ENCODE measurements around the gene DOCK9. TPM values are rescaled to one million over a fixed set of nuclear protein-coding genes. Genes with fewer than 3 reads are reported as not detected.

The DOCK9 gene
- polyA plus RNA-seq, 4 donors: 53.0 to 71.7 (median 58.7) TPM

DNA sequence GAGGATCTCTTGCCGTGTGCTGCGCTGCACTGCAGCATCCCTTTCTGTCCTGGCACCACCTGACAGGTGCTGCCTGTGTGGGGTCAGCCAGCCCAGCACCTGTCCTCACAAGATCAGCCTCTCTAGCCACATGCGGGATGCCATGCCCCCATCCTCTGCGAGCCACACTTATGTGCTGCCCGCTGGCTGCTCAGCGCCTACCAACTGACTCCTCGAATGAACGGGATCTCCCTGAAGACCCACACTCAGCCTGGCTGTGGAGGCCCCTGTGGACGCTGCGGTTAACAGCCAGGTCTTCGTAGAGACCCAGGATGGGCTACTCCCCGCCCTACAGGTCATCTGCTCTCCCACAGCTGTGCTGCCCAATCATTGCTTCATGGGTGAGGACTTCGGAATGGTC is 106.1 kb downstream of the DOCK9 start:
- no peak for DNase-seq (ENCODE audit: low read depth in 4 of 4, low spot score in 2 of 4)

DNA sequence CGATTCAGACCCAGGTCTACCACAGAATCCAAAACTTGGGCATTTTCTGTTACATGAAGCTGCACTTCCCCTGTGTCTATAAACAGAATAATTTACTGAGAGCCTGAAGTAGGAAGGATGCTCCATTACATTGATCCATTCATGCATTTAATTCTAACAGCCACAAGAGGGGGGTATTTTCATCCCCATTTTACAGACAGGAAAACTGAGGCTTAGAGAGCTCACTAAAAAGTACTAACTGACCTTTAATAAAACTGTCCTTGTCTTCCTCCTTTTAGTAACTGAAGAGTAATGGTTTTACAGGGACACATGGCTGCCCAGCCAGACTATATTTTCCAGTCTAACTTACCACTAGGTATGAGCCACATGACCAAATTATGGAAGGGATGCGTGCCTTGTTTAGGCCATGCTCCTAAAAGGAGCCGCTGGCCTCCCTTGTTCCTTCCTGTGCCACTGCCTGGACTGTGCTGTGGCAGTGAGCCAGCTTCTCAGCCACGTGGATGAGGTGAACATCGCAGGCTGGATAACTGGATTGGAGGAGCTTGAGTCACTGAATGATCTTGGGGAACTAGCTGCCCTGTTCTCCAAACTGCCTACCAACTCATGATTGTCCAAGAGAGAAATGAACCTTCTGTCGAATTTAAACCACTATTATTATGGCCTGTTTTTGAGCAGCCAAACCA is 108.3 kb downstream of the DOCK9 start:
- DNase-seq (ENCODE audit: low read depth in 4 of 4, low spot score in 2 of 4): no peak

DNA sequence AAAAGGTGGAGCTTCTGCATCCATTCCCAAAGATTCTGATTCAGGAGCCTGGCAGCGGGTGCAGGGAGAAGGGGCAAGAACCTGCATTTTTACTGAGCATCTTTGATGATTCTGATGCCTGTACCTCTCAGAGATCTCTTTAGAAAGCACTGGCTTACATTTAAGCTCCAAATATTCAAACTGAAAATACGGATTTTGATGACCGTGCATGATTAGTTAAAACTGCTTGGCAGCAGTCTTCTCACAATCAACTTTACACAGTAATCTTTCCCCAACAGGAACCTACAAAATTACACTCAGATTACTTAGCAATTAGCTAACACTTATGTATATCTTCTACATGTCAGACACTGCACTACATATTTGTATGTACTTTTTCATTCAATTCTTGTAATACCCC is 108.9 kb downstream of the DOCK9 start:
- no peak for DNase-seq (ENCODE audit: low read depth in 4 of 4, low spot score in 2 of 4)

DNA sequence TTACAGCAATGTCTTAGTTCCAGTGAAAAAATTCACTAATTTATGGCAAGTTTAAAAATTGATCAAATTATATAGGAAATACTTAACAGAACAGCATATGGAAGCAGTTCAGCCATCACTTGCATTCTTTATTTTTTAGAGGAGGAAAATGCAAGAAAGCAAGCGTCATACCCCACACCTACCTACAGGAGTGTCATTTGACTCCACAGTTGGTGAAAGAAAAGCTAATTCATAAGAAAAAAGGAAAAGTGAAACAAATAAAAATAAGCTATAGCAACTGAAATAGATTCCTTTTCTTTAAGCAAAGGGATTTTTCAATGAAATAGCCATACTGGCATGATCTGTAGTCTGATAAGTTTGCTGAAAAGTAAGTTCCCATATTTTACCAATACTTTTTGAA is 111.0 kb downstream of the DOCK9 start:
- no peak for DNase-seq (ENCODE audit: low read depth in 4 of 4, low spot score in 2 of 4)

DNA sequence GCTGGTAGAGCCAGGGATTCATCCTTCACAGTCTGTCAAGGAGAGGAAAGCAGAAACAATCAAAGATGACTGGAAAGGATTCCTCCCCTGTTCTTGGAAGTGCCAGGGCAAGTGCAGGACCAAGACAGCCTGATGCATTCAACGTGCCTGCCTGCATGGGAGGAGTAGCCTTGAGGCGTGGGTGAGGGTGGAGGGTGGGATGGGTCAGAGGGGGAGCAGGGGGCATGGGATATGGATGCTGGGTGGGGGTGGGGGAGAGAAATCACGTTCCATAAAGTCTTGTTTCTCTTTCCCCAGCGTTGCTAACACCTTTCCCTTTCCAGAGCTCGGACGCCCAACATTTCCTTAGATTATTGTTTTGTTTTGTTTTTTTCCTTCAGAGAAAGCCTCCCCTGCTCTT is 117.4 kb downstream of the DOCK9 start:
- DNase-seq (ENCODE audit: low read depth in 4 of 4, low spot score in 2 of 4): no peak

DNA sequence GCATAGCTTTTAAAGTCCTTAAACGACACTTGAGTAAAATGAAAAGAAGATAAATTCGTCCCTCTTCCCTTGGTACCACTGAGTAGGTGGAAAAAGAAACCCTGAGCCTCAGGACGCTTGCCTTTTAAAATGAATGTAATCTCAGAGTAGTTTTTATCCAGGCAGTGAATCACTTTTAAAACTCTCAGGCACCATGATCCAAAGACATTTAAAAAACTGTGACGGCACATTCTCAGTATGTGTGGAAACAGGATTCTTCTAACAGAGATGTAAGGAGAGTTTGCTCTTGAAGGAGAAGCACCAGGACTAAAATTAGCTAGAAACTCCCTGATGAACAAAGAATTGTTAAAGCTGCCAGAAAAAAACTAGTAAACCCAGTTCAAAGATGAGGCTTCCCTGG is 119.7 kb downstream of the DOCK9 start:
- no peak for DNase-seq (ENCODE audit: low read depth in 4 of 4, low spot score in 2 of 4)

DNA sequence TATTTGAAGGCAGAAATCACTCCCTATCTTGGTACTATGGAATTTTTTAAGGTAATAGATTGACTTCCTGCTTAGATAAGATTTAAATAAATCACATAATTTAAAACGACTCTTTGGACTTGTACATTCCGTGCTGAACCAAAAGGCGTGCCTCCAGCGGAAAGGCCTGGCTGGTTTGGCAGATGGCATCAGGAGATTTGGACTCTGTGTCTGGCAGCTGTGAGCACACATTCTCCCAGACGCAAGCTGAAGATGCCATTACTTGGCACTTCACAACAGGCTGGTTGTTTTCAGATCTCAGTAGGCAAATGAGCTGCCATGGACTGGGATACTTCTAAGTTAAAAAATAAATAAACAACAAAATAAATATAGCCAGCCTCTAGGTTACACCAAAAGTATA is 120.9 kb downstream of the DOCK9 start:
- DNase-seq (ENCODE audit: low read depth in 4 of 4, low spot score in 2 of 4): no peak

DNA sequence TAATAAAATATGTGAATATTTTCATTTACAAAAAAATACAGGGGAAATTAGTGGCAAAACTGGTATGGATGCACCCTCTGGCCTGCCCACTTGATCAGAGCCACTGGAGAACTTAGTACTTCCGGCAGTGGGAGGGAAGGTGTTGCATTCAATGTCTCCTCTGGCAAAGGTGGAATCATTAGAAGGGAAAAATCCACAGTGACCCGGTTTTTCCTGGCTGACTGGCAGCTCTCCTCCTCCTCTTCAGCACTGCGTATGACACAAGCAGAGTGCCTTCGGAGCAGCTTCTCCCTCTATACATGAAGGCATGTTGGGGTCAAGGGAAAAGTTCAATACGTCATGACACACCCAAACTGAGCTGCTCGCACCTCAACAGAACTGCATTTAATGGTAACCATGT is 123.4 kb downstream of the DOCK9 start:
- DNase-seq (ENCODE audit: low read depth in 4 of 4, low spot score in 2 of 4): no peak

DNA sequence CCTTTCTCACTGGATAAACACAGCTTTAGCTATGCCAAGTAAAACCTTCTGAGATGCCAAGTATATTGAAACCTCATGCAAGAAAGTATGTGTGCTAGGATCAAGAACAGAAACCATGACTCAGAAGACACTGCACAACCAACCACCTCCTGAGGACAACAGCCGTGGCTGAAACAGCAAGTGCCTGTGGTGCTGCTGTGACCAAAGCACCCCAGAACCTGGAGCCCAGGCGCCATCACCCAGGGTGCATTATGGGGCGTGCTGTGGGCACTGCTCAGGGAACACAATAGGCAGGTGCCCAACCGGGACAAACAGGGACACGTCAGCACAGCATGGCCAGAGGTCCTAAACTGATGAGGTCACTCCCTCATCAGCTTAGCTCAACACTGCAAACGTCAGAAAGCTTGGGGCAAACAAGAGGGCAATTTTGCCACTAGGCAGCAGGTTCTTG is 124.1 kb downstream of the DOCK9 start:
- DNase-seq (ENCODE audit: low read depth in 4 of 4, low spot score in 2 of 4): no peak

DNA sequence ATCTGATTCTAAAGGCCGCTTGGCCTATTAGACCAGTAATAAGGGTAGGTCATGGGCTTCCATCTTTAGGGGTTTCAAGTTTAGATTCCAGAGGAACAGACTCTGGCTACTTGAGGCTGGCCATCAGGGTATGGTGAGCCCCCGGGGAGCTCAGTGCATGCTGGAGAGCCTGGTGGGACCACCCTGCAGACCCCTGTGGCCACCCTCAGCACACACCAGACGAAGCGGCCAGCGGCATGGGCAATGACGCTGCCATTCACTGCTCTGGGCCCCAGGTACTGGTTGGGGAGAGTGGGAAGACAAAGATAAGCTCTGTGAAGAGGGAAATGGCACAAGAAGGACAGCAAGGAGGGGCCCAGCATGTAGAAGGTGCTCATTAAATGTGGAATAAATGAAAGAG is 126.6 kb downstream of the DOCK9 start:
- DNase-seq (ENCODE audit: low read depth in 4 of 4, low spot score in 2 of 4): no peak

DNA sequence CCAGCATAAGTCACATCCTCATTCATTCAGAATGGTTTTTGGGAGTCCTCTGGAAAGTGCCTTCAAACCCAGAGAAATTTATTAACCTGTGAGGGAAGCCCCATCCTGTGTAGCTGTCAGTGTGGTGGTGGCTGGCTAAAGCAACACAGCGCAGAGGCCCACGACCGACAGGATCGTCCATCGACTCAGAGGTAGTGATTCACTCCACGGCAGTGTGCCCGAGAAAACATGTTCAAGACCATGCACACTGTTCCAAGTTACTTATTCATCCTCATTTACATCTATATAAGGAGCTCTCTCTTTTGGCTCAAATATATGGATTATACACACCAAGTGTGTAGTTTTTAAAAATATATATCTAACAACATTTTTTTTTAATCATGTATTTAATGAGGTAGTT is 129.1 kb downstream of the DOCK9 start:
- no peak for DNase-seq (ENCODE audit: low read depth in 4 of 4, low spot score in 2 of 4)

DNA sequence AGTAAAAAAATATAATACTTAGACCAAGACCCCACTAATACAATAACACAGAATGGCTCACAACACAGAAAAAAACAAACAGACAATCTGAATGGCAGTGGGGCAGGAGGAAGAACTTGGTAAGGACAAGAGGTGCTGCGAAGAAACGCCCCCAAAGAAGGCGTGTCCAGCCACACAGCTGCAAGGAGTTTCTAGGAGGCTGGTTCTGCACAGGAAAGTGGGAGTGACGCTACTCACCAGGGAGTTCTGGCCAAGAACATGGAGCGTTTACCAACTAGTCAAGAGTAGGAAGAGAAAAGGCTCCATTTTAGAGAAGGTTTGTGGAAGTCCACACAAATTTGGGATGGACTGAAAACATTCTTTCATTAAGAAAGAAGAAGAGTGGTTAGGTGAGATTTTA is 130.1 kb downstream of the DOCK9 start:
- no peak for DNase-seq (ENCODE audit: low read depth in 4 of 4, low spot score in 2 of 4)

DNA sequence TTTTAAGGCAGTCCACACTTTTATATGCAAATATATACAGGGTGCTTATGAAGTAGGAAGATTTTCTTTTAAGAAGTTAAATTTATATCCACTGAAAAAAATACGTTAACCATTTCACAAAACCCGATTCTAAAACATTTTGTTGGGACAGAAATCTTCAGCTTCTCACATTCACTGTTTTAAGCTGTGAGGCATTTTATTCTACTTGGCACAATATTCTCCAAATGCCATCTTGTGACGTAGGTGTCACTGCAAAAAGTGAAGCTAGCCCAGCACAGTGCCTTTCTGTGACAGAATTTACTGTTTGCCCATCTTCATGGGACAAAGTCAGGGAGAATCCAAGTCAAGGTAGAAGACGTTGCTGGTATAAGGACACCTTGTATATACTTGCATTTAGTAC is 130.9 kb downstream of the DOCK9 start:
- no peak for DNase-seq (ENCODE audit: low read depth in 4 of 4, low spot score in 2 of 4)

DNA sequence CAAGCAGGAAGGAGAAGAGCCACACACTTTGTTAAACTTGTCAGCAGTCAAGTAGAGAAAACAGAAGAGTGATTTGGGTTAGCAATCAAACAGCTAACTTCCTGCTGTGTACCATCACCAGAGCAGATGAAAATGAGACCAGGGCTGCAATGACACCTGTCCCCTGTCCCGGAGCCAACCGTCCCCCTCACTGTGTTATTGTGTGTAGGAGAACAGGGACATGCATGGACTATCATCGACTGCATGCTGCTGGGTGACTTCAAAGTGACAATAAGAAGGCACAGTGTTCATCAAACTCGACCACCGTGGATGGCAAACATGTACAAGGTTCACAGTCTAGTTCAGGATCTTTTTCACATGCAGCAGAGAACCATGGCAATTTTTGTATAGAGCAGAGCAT is 131.3 kb downstream of the DOCK9 start:
- DNase-seq (ENCODE audit: low read depth in 4 of 4, low spot score in 2 of 4): no peak

DNA sequence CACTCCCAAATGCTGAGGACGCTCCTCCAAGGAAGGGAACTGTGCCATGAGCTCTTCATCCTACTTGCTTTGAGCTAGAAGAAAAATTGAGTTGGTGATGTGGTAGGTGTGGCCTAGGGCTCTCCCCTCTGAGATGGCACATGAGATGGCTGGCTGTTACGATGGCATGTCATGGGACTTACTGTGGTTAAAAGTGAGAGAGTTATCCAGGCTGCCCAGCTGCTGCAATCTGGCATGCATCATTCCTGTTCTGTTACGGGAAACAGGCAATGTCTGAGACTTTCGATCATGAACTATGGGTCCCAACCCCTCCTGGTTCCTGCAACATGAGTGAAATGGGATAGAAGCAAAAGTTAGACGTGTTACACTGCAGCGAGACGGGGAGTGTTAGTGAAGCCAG is 132.1 kb downstream of the DOCK9 start:
- DNase-seq (ENCODE audit: low read depth in 4 of 4, low spot score in 2 of 4): no peak

DNA sequence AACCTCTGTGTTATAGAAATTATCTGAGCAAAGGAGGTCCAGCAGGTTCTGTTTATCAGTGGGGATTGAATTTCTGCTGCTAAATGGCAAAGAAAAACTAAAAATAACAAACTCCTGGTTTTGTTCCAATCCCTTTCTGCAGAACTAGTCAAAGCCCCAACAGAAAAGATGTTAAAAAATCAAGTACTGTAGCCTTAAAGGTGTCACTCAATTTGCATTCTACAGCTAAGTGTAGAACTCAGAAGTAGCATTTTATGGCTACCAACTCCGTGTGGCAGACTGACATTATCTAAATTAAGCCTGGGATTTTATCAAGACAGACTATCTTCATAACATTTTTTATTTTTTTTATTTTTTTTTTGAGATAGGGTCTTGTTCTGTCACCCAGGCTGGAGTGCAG is 133.8 kb downstream of the DOCK9 start:
- DNase-seq (ENCODE audit: low read depth in 4 of 4, low spot score in 2 of 4): no peak

DNA sequence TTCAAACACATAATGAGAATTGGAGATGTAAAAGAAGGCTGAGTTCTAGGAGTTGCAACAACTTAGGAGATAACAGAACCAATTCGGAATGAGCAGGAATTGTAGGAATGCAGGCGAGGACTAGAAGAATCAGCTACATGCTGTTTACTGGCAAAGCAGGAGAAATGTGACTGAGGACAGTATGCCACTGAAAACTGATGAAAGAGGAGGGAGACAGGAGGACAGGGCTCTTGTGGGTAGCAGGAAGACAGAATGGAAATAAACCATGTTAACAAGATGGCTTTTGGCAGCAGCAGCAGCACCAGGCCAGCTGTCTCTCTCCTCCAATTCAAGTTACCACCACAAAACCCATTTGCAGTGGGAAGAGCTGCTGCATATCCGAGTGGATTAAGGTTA is 134.4 kb downstream of the DOCK9 start:
- no peak for DNase-seq (ENCODE audit: low read depth in 4 of 4, low spot score in 2 of 4)

DNA sequence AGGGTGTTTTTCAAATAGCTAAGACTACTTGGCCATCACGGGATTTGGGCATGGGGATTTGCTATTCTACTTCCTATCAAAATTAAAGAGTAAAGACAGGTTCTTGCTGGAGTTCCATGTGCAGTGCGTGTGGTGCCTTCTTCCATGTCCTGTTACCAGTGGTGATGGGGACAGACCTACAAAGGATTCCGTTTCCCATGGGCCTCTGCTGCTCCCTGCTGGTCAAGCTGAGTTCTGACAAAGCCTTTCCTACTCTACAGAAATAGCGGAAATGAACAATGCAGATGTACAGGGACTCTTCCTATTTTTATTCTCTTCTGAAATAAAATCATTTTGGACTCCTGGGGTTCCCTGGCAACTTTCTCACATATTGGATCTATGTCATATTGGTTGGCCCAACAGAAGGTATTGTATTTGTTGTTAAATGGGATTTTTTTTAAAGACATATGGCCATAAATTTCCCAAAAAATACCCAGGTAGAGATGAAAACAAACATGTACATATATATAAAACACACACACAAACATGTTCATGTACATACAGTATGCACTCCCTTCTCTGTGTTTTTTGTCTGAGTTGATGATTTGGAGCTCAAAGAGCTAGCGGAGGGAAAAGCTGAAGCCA is 134.9 kb downstream of the DOCK9 start:
- DNase-seq (ENCODE audit: low read depth in 4 of 4, low spot score in 2 of 4): peak in 2 of 4 donors; percentile 62 to 68

DNA sequence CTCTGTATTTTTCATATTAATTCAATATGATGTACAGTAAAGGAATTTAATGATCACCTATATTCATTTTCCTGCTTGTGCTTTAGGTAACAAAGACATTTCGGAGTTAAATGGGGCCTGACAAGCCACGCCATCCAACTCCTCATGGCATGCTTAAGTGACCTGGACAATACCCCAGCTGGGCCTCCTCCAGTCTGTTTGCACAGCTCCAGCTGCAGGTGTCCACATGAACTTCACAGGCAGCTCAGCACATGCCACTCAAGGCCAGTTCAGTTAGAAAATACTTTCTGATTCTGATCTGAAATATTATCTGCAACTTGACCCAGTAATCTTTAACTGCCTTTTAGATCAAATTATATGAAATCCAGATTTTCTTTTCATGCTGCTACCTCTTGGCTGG is 135.8 kb downstream of the DOCK9 start:
- DNase-seq (ENCODE audit: low read depth in 4 of 4, low spot score in 2 of 4): no peak

DNA sequence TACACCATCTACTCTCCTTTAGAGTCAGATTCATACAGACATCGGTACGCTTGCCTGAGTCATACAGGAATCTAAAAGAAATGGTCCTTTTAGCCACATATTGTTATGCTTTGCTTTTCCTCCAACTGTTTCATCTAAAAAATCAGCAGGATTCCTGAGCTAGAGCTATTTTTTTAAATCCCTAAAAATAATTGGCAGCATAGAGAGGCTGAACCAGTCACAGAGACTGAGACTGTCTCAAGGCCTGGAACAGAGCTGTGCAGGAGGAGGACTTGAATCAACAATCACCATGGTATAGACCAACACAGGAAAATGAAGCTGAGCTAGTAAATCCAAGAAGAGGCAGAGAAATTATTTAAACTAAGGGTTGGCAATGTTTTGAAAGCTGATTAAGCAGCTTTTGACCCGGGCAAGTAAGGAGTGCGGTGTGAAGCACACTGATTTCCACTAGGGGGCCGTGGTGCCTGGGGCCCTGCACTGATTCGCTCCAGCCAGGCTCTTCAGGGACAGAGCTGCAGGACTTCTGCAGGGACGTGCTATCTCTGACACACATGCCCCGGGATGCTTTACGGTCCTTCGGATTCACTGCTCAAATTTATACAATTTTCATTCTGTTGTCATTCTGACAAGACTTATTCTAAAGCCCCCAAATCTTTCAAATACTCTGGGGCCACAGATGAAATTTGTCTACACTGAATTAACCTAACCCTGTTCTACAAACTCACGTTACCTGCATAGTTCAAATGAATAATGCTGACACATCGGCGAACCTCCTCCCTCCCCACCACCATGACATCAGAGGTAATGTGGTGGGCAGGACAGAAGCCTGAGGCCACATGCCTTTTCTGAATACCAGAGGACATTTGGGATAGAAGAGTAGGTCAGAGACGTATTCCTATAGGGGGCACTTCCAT is 137.8 kb downstream of the DOCK9 start:
- DNase-seq (ENCODE audit: low read depth in 4 of 4, low spot score in 2 of 4): no peak

DNA sequence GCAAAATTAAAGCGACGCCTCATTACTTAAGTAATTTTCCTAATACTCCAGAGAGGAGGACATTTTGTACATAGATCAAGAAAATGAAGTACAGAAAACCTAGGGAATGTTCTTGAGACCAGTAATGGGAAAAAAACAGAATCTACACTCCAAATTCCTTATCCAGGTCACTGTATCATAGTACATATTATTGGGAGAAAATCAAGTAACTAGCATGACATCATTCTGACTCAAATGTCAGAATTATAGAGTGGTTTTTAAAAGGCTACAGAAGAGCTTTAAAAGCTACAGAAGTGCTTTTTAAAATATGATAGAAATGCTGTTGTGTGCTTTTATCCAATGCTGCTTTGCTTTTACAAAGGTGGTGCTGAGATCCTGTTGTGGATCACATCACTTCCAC is 139.1 kb downstream of the DOCK9 start:
- no peak for DNase-seq (ENCODE audit: low read depth in 4 of 4, low spot score in 2 of 4)

DNA sequence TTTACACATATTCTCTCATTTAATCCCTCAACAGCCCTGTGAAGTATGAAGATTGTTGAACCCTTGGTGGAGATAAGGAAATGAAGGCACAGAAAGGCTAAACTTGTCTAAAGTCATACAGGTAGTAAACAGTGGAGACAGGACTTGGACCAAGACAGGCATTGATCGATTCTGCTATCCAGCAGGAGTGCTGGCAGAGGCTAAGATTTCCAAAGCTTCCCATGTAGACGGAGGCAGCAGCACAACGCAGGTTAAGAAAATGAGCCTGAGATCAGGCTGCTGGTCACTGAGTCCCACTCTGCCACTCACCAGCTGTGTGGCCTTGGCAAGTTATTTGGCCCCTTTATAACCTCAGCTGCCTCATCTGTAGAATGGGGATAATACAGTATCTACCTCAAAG is 140.0 kb downstream of the DOCK9 start:
- no peak for DNase-seq (ENCODE audit: low read depth in 4 of 4, low spot score in 2 of 4)

Data from left renal cortex interstitium (tissue), 4 donors.